ENCODE data around the gene BANF1.
"Not testable (repeated sequence)": the region's sequence is repeated elsewhere in the genome, so short reads cannot be mapped to it uniquely, and the experiment has no call there.

Gene BANF1

GRCh38 chr11:65978391-65979238 is 23.7 kb upstream of the BANF1 start:
- no peak for DNase-seq

DNA sequence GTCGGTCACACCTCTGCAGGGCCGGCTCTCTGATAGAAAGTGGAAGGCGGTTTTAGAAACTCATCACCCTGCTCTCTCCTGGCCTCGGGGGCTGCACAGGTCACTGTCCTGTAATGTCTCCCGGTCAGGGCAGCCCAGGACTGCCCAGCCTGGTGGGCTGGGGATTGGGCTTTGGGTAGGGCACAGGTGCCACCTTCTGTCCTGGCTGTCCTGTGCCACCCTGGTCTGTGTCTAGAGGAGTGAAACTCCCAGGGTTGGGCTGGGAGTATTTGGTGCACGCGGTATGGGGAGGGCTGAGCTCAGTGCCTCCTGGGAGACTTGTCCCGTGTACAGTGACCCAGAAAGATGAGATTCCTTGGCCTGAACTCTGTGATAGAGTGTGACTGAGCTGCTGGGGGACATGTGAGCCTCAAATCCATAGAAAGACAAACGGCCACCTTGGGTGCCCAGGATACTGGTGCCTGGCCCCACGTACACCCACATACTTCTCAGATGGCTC is 23.0 kb upstream of the BANF1 start:
- DNase-seq, result no peak

GRCh38 chr11:65981101-65981740 is 21.1 kb upstream of the BANF1 start:
- DNase-seq, result no peak

DNA sequence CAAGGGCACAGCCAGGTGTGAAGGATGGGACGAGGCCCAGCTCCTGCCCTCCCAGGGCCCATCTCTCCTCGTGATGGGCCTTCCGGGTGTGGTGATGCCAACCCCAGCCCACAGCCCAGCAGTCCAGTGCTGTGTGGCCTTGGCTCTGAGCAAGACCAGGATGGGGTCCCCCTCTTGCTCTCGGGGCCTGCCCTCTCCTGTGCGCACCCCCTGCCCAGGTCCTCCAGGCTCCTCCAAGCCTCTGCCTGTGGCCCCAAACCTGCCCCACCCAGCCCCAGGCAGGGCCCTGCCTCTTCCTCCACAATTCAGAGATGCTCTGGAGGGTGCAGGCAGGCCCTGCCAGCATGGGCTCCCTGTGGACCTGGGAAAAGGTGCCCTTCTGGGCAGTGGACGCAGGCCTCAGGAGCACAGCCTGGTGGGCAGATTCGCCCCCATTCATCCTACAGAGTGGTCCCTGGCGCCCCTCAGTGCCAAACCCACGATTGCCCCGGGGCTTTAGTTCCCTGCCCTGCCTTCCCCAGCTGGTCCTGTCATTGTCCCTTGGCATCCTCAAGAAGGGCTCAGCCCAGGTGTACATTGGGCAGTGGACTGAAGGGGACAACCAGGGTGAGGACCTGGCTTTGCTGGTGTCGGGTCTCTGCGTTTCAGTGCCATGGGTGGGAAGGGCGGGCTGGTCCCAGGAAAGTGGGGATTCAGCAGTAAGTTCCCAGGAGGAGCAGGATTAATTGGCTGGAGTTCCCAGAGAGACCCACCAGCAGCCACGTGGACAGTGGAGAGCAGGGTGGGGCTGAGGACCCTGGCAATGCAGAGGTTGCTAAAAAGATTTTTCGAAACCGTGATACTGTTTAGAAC is 20.1 kb upstream of the BANF1 start:
- no peak for DNase-seq

DNA sequence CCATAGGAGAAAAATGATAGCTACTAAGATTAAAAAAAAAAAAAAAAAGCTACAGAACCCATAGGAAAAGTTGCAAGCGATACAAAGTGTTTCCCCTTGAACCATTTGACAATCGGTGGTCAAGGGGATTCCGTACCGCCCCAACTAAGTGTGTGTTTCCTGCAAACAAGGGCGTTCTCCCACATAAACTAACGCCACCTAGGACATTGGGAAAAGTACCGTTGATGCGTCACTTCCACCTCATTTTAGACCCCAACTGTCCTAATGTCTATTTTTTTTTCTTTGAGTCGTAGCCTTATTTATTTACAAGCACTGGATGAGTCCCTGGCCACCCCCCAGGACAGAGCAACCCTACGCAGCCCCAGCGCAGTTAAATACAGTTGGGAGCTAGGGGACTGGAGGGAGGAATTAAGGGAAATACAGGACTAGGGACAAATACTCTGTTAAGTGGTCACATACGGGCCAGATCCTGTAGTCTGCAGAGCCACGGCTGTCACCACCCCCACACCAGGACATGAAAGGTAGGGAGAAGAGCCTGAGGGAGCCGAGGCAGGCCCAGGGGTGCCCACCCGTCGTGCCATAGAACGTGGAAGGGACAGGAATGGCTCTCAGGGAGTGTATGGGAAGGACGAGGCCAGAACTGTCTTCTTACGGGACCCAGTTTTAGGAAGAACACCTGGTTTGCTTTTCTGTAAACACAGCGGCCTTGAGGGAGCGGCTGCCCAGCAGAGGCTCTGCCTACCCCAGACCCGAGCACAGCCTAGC is 19.3 kb upstream of the BANF1 start:
- DNase-seq, result no peak

- DNase-seq, result no peak
Measured at GRCh38 chr11:65983589-65983987, 18.7 kb upstream of the BANF1 start.

DNA sequence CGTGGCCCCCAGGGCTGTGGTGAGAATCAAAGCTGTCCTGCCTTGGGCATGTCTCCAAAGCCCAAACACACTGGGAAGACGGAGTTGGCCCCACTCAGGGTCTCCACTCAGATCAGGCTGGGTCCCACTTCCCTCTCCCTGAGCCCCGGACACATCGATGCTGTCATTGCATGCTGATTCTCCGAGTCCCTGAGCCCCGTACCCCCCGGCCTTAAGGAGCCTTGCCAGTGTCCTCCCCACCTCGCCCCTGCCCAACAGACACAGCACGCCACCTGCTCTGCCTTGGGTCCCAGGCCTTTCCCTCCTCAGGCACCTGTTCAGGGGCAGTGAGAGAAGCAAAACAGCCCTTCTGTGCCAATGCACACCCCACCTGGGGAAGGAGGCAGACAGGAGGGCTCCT is 15.0 kb upstream of the BANF1 start:
- no peak for DNase-seq

DNA sequence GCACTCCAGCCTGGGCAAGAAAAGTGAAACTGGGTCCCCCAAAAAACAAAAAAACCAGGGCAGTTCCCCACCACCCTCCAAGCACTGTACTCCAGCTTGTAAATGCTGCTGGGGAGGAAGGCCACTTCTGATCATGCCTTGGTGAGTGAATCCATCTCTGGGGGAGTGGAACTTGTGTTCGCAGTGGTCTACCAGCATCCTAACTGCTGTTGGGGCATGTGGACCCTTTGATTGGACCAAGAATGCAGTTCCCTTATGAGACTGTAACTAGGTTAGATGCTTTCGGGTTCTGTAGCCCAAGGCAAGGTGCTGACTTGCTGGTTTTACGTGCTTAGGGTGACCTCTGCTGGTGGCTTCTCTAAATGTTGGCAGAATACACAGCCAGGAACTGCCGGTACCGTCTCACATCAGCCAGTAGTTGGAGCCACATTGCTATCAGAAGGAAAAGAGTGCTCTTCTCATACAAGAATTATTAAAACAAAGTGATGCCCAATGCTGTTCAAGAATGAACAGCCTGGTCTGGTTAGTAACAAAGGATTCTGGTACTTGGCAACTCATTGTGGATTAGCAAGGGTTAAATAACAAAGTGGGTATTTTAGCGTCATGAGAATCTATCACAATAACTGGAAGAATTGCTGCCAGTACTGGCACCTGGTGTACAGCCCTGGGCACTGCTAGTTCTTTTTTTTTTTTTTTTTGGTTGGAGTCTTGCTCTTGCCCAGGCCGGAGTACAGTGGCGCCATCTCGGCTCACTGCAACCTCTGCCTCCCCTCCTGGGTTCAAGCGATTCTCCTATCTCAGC is 13.3 kb upstream of the BANF1 start:
- peak; percentile 81 for DNase-seq

- no peak for DNase-seq
Measured at GRCh38 chr11:65992056-65992455, 10.2 kb upstream of the BANF1 start.

GRCh38 chr11:65997286-65997685 is 5.0 kb upstream of the BANF1 start:
- DNase-seq, result no peak

GRCh38 chr11:66002648-66003225 is 434 bp downstream of the BANF1 start:
- peak; percentile 71 for DNase-seq

GRCh38 chr11:66003291-66003690 is 988 bp downstream of the BANF1 start:
- no peak for DNase-seq

GRCh38 chr11:66004186-66004585 is 1.9 kb downstream of the BANF1 start:
- no peak for DNase-seq

DNA sequence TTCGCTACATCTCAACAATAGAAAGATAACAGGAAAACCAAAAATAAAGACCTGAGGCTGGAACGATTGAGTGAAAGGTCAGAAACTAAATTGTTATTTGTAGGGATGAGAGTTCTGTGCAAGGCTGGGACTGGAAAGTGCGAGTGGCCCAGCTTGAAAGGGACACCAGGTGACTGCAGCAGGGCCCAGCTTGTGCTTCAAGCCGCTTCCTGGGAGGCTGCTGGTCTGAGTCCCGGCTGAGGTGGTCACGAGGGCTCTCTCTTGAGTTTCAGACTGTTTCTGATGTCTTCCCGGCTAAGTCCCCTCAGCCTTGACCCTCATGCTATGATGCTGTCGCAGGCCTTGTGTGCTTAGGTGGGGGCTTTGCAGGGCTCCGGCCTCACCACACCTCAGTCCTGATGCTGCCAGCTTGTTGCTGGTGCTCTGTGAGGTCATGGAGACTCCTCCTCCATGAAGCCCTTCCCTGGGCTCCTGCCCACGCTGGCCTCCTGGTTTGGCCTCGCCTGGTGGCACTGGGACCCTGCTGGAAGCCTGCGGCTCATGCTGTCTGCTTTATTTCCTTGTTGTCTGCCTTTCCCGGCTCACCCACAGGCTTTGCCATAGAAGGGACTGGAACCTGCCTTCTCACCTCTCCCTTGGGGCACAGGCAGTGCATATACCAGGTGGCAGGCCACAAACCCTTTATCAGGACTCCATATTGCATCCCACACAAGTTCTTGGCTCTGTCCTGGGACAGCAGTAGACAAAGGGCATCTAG is 4.0 kb downstream of the BANF1 start:
- DNase-seq, result no peak

DNA sequence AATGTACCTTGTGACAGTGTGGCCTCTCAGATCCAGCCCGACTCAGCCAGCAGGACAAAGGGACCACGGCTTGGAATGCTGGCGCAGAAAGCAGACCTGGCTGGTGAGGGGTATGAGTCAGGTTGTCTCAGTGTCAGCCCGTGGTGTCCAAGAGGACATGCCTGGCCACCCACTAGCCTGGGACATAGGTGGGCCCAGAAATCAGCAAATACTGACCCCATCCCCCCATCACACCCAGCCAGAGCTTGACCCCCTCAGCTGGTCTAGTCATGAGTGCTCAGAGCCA is 4.5 kb downstream of the BANF1 start:
- no peak for DNase-seq

DNA sequence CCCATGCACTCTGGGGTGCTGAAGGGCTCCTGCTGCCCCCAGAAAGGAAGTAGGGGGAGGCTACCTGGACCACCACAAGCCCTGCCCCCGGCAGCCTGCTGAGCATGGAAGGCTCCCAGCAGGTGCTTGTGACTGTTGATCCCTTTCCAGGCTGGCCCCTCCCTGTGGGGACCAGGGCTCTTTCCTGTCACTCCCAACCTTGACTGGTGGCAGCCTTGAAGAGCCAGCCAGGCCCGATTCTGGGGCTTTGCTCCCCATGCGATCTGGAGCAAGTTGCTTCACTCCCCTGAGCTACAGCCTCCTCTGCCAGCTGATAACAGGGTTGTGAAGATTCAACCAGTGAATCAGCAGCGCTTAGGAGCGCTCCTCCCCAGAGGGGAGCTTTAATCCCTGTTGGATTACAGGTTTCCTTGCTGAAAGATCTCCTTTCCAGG is 4.9 kb downstream of the BANF1 start:
- no peak for DNase-seq

GRCh38 chr11:66008095-66008467 is 5.8 kb downstream of the BANF1 start:
- DNase-seq, result no peak

DNA sequence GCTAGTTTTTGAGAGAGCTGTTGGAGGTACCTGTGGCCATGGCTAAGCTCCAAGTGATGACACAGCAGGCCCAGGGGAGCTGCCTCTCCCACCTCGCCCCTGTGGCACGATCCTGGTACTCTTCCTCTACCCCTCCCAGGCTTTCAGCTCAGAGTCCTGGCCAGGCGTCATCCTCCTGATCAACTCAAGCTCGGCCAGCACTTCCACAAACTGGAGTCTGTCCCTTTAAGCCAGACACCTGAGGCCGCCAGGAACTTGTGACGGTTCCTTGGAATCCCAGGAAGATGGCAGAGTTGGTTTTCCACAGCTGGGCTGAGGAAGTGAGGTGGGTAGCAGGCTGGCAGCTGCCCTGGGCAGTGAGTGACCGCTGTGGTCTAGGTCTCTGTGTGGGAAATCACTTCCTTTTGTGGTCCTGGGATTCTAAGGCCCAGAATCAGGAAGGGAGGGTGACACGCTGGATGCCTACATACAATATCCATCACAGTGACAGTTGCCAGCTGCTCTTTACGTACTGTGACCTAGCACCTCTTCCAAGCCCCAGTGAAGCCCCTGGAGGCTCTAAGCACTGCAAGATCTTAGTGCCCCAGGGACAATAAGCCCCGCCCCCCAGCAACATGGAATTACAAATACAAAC is 6.3 kb downstream of the BANF1 start:
- no peak for DNase-seq

GRCh38 chr11:66010036-66010435 is 7.7 kb downstream of the BANF1 start:
- not testable (repeated sequence) for DNase-seq

DNA sequence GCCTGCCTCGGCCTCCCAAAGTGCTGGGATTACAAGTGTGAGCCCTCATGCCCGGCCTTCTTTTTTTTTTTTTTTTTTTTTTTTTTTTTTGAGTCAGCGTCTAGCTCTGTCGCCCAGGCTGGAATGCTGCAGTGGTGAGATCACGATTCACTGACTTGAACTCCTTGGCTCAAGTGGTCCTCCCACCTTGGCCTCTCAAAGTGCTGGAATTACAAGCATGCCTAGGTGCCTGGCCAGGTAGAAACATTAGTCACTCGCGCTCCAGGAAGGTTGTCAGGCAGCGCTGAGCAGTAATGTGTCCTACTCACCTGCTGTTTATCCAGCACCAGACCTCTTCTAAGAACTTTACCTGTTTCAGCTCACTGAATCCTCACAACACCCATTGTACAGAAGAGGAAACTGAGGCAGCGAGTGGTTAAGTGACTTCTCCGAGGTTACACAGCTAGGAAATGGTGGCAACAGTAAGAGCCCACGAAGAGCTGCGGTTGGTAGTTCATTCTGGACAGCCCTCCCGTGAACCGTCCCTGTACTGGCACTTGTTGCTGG is 9.0 kb downstream of the BANF1 start:
- DNase-seq, result no peak
